IPS DF 6.9 (cell line): ENCODE measurements around the gene USP20.

Source experiments
- DNase-seq: peaks from one replicate; pipeline ENCODE4 v3.0.0-alpha.2; 2013; ENCODE audit warnings: low read depth, low spot score
- H3K27ac ChIP-seq: one replicate; pipeline ENCODE4 v1.5.1; 2013; ENCODE audit warnings: low read length, control low read depth
- H3K27me3 ChIP-seq: 2 replicates; pipeline ENCODE4 v1.6.1; 2013; ENCODE audit warnings: mild to moderate bottlenecking, low read length; ENCODE audit not compliant: control insufficient read depth, insufficient read depth
- H3K36me3 ChIP-seq: 2 replicates; pipeline ENCODE4 v1.6.1; 2013; ENCODE audit warnings: low read length; ENCODE audit not compliant: control insufficient read depth, insufficient read depth
- H3K4me1 ChIP-seq: 2 replicates; pipeline ENCODE4 v1.6.1; 2013; ENCODE audit warnings: low read length; ENCODE audit not compliant: control insufficient read depth, insufficient read depth
- H3K4me3 ChIP-seq: 2 replicates; pipeline ENCODE4 v1.5.1; 2013; ENCODE audit warnings: mild to moderate bottlenecking, low read length
- H3K9me3 ChIP-seq: 2 replicates; pipeline ENCODE4 v1.6.1; 2013; ENCODE audit warnings: low read length, inconsistent platforms; ENCODE audit not compliant: control insufficient read depth, insufficient read depth
- WGBS: extraction: QIAGEN DNeasy Blood & Tissue Kit; methylation state at CpG from one replicate; pipeline ENCODE4 v1.1.7; 2013; ENCODE audit warnings: mixed read lengths, missing lambda C conversion rate; ENCODE audit not compliant: insufficient read length, insufficient coverage; 5-methylcytosine and 5-hydroxymethylcytosine counted together

The USP20 gene

DNA sequence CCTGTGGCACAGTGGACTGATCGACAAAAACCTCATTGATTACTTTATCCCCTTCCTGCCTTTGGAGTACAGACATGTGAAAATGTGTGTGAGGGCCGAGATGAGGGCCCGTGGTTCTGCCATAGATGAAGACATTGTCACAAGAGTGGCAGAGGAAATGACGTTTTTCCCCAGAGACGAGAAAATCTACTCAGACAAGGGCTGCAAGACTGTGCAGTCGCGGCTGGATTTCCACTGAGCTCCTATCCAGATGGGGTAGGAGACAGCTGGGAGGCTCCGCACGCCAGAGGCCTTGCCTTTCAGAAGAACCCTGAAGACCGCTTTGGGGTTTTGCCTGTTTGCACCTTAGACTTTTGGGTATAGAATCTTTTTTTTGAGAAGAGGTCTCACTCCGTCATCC, 25.9 kb upstream of the USP20 start:
- no peaks in the 10 kb centered on the region for H3K9me3 ChIP-seq

DNA sequence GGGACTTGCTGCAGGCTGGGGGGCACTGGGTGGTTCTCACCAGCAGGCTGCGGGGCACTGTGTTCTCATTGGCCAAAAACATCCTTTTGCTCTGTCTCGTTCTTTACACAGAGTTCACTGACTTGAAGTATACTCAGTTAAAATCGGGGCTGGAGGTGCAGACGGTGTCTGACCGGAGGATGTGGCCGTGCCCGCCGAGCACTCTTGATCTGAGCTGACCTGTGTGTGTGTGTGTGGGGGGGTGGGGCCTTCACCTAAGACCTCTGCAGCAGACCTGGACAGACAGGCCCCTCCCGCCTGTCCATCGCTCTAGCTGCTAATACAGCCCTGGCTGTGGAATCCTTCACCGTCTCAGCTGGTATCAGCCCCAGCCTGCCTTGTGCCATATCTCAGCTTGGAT, 25.1 kb upstream of the USP20 start:
- no peaks in the 10 kb centered on the region for H3K9me3 ChIP-seq
- no peak overlapping the region for H3K4me3 ChIP-seq
- H3K4me1 ChIP-seq = no peaks in the 10 kb centered on the region; the same call in 1 of the 2 replicates
- H3K27me3 ChIP-seq = no peaks in the 10 kb centered on the region
- peaks cover 3% of the 10 kb centered on the region; the same call in 1 of the 2 replicates for H3K36me3 ChIP-seq
- no CpG with 5 or more reads among the region's 11 CpGs for WGBS
- no peak overlapping the region for H3K27ac ChIP-seq
- no peak for DNase-seq

More for the DNA sequence above, 25.9 kb upstream of the USP20 start:
- DNase-seq = no peak
- no peaks in the 10 kb centered on the region for H3K27me3 ChIP-seq
- no peak overlapping the region for H3K4me3 ChIP-seq
- no peaks in the 10 kb centered on the region; the same call in 1 of the 2 replicates for H3K4me1 ChIP-seq
- no peak overlapping the region for H3K27ac ChIP-seq
- H3K36me3 ChIP-seq = peaks cover 3% of the 10 kb centered on the region; the same call in 1 of the 2 replicates
- no CpG with 5 or more reads among the region's 11 CpGs for WGBS

- Histone ChIP-seq H3K27me3 (no peaks in the 10 kb centered on the region), H3K4me3 (no peak overlapping the region), H3K36me3 (peaks cover 7% of the 10 kb centered on the region; the same call in 1 of the 2 replicates), H3K27ac (no peak overlapping the region), H3K9me3 (no peaks in the 10 kb centered on the region), H3K4me1 (no peaks in the 10 kb centered on the region)
- no CpG with 5 or more reads among the region's 6 CpGs for WGBS
- no peak for DNase-seq
Observed at GRCh38 chr9:129810788-129811187, 24.5 kb upstream of the USP20 start.

GRCh38 chr9:129811967-129812363, 23.3 kb upstream of the USP20 start:
- Histone ChIP-seq H3K36me3 (peaks cover 13% of the 10 kb centered on the region; the same call in 1 of the 2 replicates), H3K27ac (no peak overlapping the region), H3K4me1 (no peaks in the 10 kb centered on the region)

DNA sequence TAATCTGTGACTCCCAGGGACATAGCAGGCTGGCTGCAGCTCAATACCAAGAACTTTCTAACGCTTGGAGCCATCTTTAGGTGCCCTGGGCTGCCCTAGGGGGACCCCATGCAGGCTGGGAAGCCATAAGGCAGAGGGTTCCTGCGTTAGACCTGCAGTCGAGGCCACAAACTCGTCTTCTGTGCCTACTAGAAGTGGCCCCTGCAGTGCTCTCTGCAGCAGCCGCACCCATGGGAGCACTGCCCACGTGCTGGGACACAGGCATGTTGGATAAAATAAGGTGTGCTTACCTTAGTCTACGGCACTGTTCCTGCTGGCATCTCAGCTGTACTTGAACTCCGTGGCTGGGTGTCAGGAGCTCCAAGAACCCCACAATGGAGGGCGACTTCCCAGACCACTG, 22.9 kb upstream of the USP20 start:
- no peaks in the 10 kb centered on the region for H3K4me1 ChIP-seq
- no peak overlapping the region for H3K27ac ChIP-seq
- no peaks in the 10 kb centered on the region for H3K27me3 ChIP-seq
- H3K9me3 ChIP-seq = no peaks in the 10 kb centered on the region
- H3K4me3 ChIP-seq = no peak overlapping the region
- no CpG with 5 or more reads among the region's 9 CpGs for WGBS
- H3K36me3 ChIP-seq = peaks cover 14% of the 10 kb centered on the region; the same call in 1 of the 2 replicates
- no peak for DNase-seq

More at GRCh38 chr9:129811967-129812363, 23.3 kb upstream of the USP20 start:
- H3K9me3 ChIP-seq = no peaks in the 10 kb centered on the region
- DNase-seq = no peak
- WGBS = no CpG with 5 or more reads among the region's 6 CpGs
- no peaks in the 10 kb centered on the region for H3K27me3 ChIP-seq
- H3K4me3 ChIP-seq = no peak overlapping the region

GRCh38 chr9:129813661-129814060, 21.6 kb upstream of the USP20 start:
- no CpG with 5 or more reads among the region's 9 CpGs for WGBS
- no peaks in the 10 kb centered on the region for H3K9me3 ChIP-seq
- no peak overlapping the region for H3K27ac ChIP-seq
- H3K4me3 ChIP-seq = no peak overlapping the region
- peaks cover 19% of the 10 kb centered on the region; the same call in 1 of the 2 replicates for H3K36me3 ChIP-seq
- no peaks in the 10 kb centered on the region for H3K27me3 ChIP-seq
- no peaks in the 10 kb centered on the region for H3K4me1 ChIP-seq
- no peak for DNase-seq

- Histone ChIP-seq H3K27ac (no peak overlapping the region), H3K4me3 (no peak overlapping the region), H3K36me3 (peaks cover 23% of the 10 kb centered on the region; the same call in 1 of the 2 replicates), H3K9me3 (no peaks in the 10 kb centered on the region), H3K4me1 (no peaks in the 10 kb centered on the region), H3K27me3 (no peaks in the 10 kb centered on the region)
- no CpG with 5 or more reads among the region's 17 CpGs for WGBS
- DNase-seq = no peak
Observed at GRCh38 chr9:129814432-129815223, 20.6 kb upstream of the USP20 start.

GRCh38 chr9:129815278-129815677, 20.0 kb upstream of the USP20 start:
- no peaks in the 10 kb centered on the region for H3K27me3 ChIP-seq
- DNase-seq = no peak
- H3K36me3 ChIP-seq = peaks cover 23% of the 10 kb centered on the region; the same call in 1 of the 2 replicates
- H3K4me3 ChIP-seq = no peak overlapping the region
- no peak overlapping the region for H3K27ac ChIP-seq
- no peaks in the 10 kb centered on the region for H3K9me3 ChIP-seq
- WGBS = no CpG with 5 or more reads among the region's 11 CpGs
- no peaks in the 10 kb centered on the region for H3K4me1 ChIP-seq

DNA sequence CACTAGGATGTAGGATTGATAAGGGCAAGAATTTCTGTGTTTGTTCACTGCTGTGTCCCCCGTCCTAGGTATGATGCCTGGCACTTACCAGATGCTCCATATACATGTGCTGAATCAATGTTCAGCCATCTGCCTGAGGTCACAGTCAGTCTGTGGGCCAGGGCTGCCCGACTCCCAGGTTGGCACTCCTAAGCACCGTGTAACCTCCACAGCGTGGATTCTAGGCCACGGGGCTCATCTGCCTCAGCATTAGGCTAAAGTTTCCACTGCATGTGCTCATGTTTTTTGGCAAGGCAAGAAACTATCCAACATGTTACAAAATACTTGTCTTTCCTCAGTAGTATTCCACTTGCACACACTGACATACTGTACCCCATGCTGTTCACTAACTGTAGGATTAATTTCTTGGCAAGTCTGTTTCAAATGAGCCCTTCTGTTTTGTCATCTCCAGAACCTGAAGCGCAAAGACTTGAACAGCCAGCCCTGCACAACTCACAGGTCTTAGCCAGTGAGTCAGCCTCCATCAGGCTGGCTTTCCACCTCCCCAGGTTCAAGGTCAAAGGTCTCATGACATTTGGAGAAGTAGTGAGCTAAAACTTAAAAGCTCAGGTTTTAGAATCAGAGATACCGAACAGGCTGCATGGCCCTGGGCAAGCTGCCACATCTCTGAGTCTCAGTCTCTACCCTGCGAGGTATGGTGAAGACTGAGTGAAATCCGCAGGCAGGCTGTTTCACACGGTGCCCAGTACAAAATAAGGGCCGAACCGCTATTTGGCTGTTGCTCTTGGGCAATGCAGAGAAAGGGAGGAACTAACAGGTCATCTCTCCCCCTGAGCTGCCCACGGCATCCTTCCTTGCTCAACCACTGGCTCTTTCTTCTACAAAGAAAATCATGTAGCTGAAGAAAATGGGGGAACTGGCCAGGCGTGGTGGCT, 18.5 kb upstream of the USP20 start:
- no peak for DNase-seq
- no peaks in the 10 kb centered on the region for H3K9me3 ChIP-seq
- WGBS = no CpG with 5 or more reads among the region's 14 CpGs
- H3K36me3 ChIP-seq = peaks cover 28% of the 10 kb centered on the region
- H3K27me3 ChIP-seq = no peaks in the 10 kb centered on the region
- H3K4me3 ChIP-seq = no peak overlapping the region
- no peak overlapping the region for H3K27ac ChIP-seq
- H3K4me1 ChIP-seq = no peaks in the 10 kb centered on the region

DNA sequence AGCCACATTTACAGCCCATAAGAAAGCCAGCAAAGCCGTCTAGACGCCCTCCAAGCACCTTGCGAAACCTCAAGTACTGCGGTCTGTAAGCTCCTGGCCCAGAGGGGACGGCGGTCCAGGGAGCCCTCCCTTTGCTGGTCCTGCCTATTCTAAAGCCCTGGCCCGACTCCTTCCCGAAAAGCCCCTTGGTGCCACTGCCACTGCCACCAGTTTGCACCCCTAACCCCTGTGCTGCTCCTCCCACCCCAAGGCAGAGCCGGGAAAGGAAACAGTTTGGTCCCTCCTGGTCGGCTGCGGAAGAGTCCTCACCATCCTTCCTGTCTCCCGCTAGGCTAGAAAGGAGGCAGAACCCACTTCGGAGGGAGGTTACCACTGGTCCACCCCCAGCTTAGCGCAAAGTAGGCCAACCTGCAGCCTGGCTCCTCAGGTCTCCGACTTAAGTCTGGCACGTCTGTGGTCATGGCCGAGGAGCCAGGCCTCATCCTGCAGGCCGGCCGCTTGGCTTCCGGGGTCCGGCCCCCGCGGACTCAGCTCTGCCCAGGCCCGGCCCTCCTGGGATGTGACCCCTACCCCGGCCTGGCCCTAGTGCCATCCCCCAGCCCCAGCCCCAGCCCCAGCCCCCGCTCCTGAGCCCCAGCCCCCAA, 12.2 kb upstream of the USP20 start:
- WGBS = no CpG with 5 or more reads among the region's 26 CpGs
- no peaks in the 10 kb centered on the region for H3K4me1 ChIP-seq
- DNase-seq = no peak
- H3K9me3 ChIP-seq = no peaks in the 10 kb centered on the region
- H3K4me3 ChIP-seq = peak overlapping the region; percentile 73; the same call in 1 of the 2 replicates
- H3K27ac ChIP-seq = no peak overlapping the region
- peaks cover 14% of the 10 kb centered on the region for H3K36me3 ChIP-seq
- no peaks in the 10 kb centered on the region for H3K27me3 ChIP-seq
